Activated CD4-positive, alpha-beta T cell treated with anti-CD3 and anti-CD28 coated beads, Interleukin-2, amount 10 ng/mL, durations not matched to agents 7 days and 5 days (primary cell): ENCODE measurements around the gene SIL1. TPM values are rescaled to one million over a fixed set of nuclear protein-coding genes. Genes with fewer than 3 reads are reported as not detected.

Source experiments
- CTCF ChIA-PET: fragments of 350-600 bp; sonication (Branson Sonifier 250); formaldehyde crosslinking; loops from one replicate; lab custom pipeline; 2021; ENCODE audit warnings: antibody characterized with exemption; lab: Charles Lee
- POLR2A ChIA-PET: fragments of 350-600 bp; sonication (Branson Sonifier 250); formaldehyde crosslinking; loops from one replicate; lab custom pipeline; 2021; ENCODE audit warnings: antibody characterized with exemption; lab: Charles Lee
- DNase-seq: peaks from one replicate; pipeline ENCODE4 v3.0.0-alpha.2; 2020
- H3K27ac Mint-ChIP-seq: one replicate; pipeline ENCODE4 v1.8.0; 2021; ENCODE audit warnings: mild to moderate bottlenecking, moderate library complexity, mixed read lengths
- H3K27me3 Mint-ChIP-seq: one replicate; pipeline ENCODE4 v1.8.0; 2021; ENCODE audit warnings: mixed read lengths
- H3K36me3 Mint-ChIP-seq: one replicate; pipeline ENCODE4 v1.8.0; 2021; ENCODE audit warnings: low read depth, mixed read lengths
- H3K4me1 Mint-ChIP-seq: one replicate; pipeline ENCODE4 v1.8.0; 2021; ENCODE audit warnings: mixed read lengths
- H3K4me3 Mint-ChIP-seq: one replicate; pipeline ENCODE4 v1.8.0; 2021; ENCODE audit warnings: mild to moderate bottlenecking, moderate library complexity, mixed read lengths
- H3K9me3 Mint-ChIP-seq: one replicate; pipeline ENCODE4 v1.8.0; 2021; ENCODE audit warnings: mixed read lengths
- total RNA-seq, 2 experiments: library from RNA; stranded (reverse); gene quantifications; one replicate each; pipeline ENCODE4 v1.2.3, GENCODE V29; 2021

SIL1 gene
- total RNA-seq, 2 experiments from 2014 or later: 9.4 to 9.7 TPM

- no peak overlapping the region for H3K4me3 Mint-ChIP-seq
- no peak for DNase-seq
- peaks cover 47% of the 10 kb centered on the region for H3K4me1 Mint-ChIP-seq
- peaks cover 2% of the 10 kb centered on the region for H3K27me3 Mint-ChIP-seq
- CTCF ChIA-PET: interaction anchor here (0.6 kb wide), 1 partner anchor 795 kb away, joined by 4 read pairs; no protein-coding TSS in a partner anchor
- no peaks in the 10 kb centered on the region for H3K36me3 Mint-ChIP-seq
- no peak overlapping the region for H3K27ac Mint-ChIP-seq
- POLR2A ChIA-PET: no interaction called here
- H3K9me3 Mint-ChIP-seq: no peaks in the 10 kb centered on the region
These were observed 217.0 kb downstream of the SIL1 start for GRCh38 chr5:138981131-138981530.

DNA sequence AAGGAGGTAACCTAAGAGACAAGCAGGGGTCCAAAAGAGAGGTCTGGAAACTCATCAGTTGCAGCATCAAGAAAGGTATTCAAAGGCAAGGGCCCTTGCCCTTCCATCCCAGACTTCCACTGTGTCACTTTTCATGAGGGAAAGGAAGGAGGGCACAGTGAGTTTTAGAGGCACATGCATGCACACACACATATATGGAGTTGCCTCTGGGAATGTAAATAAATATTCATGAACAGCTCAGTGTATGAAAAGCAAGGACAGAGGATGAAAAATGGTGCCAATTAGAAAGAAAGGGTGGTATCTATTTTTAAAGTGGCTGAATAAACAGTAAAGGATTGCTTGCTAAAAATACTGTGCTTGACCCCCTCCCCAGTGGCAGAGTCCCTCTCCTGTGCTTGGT, 217.7 kb downstream of the SIL1 start:
- no peaks in the 10 kb centered on the region for H3K9me3 Mint-ChIP-seq
- peaks cover 46% of the 10 kb centered on the region for H3K4me1 Mint-ChIP-seq
- H3K36me3 Mint-ChIP-seq: no peaks in the 10 kb centered on the region
- no peak for DNase-seq
- ChIA-PET POLR2A (no interaction called here), CTCF (interaction anchor here (0.6 kb wide), 1 partner anchor 796 kb away, joined by 4 read pairs; no protein-coding TSS in a partner anchor)
- H3K27ac Mint-ChIP-seq: peak overlapping the region; percentile 73
- peak overlapping the region; percentile 2 for H3K4me3 Mint-ChIP-seq
- H3K27me3 Mint-ChIP-seq: peaks cover 2% of the 10 kb centered on the region

DNA sequence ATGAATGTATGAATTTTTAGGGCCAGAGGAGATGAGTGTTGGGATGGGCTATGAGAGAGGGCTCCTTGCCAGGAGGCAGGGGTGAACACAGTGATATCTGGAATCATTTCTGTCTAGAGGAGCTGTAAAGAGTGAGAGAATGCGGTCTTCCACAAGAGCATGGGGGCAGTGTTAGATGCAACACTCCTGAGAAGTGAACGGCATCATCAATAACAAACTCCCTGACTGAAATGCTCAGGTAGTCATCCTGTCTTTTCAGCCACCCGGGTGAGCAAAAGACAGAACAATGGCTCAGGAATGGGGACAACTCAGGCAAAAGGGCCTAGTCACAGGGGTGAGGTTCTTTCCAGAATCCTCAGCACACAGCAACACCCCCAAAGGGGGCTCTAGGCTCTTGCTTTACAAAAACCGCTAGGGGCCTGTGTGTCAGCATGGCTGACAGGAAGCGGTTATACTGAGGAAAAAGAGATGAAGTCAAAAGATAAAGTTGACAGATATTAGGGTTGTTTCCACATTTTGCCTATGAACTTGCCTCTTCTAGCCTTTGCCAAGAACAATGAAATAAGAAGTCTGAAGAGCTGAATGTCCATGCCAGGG, 218.4 kb downstream of the SIL1 start:
- Mint-ChIP-seq H3K27ac (peak overlapping the region; percentile 80), H3K4me3 (peak overlapping the region; percentile 2)
- CTCF ChIA-PET: no interaction called here

GRCh38 chr5:138978581-138978980, 219.6 kb downstream of the SIL1 start:
- Mint-ChIP-seq H3K27me3 (peaks cover 2% of the 10 kb centered on the region), H3K4me1 (peaks cover 37% of the 10 kb centered on the region), H3K36me3 (no peaks in the 10 kb centered on the region), H3K27ac (no peak overlapping the region), H3K9me3 (no peaks in the 10 kb centered on the region), H3K4me3 (no peak overlapping the region)
- DNase-seq: no peak
- POLR2A ChIA-PET: no interaction called here
- CTCF ChIA-PET: interaction anchor here (0.6 to 1.8 kb wide), 2 partner anchors 9 to 42 kb away, joined by 5 read pairs; no protein-coding TSS in a partner anchor

More for the DNA sequence above, 218.4 kb downstream of the SIL1 start:
- DNase-seq: peak; percentile 53
- H3K9me3 Mint-ChIP-seq: no peaks in the 10 kb centered on the region
- peaks cover 39% of the 10 kb centered on the region for H3K4me1 Mint-ChIP-seq
- POLR2A ChIA-PET: no interaction called here
- H3K36me3 Mint-ChIP-seq: no peaks in the 10 kb centered on the region
- H3K27me3 Mint-ChIP-seq: peaks cover 2% of the 10 kb centered on the region

GRCh38 chr5:138978080-138978479, 220.1 kb downstream of the SIL1 start:
- no peaks in the 10 kb centered on the region for H3K9me3 Mint-ChIP-seq
- H3K4me3 Mint-ChIP-seq: no peak overlapping the region
- H3K27ac Mint-ChIP-seq: no peak overlapping the region
- CTCF ChIA-PET: interaction anchor here (0.6 to 1.8 kb wide), 2 partner anchors 9 to 42 kb away, joined by 5 read pairs; no protein-coding TSS in a partner anchor
- POLR2A ChIA-PET: no interaction called here
- peaks cover 37% of the 10 kb centered on the region for H3K4me1 Mint-ChIP-seq
- H3K36me3 Mint-ChIP-seq: no peaks in the 10 kb centered on the region
- peaks cover 2% of the 10 kb centered on the region for H3K27me3 Mint-ChIP-seq
- DNase-seq: no peak

GRCh38 chr5:138975098-138975847, 222.9 kb downstream of the SIL1 start:
- DNase-seq: no peak
- ChIA-PET CTCF (interaction anchor here (0.6 to 1.6 kb wide), 2 partner anchors 11 to 176 kb away, joined by 3 read pairs; no protein-coding TSS in a partner anchor), POLR2A (no interaction called here)
- H3K4me1 Mint-ChIP-seq: peaks cover 17% of the 10 kb centered on the region
- H3K27ac Mint-ChIP-seq: no peak overlapping the region
- no peak overlapping the region for H3K4me3 Mint-ChIP-seq
- no peaks in the 10 kb centered on the region for H3K27me3 Mint-ChIP-seq
- no peaks in the 10 kb centered on the region for H3K9me3 Mint-ChIP-seq
- no peaks in the 10 kb centered on the region for H3K36me3 Mint-ChIP-seq

- no peaks in the 10 kb centered on the region for H3K27me3 Mint-ChIP-seq
- ChIA-PET CTCF (no interaction called here), POLR2A (no interaction called here)
- no peaks in the 10 kb centered on the region for H3K36me3 Mint-ChIP-seq
- H3K9me3 Mint-ChIP-seq: no peaks in the 10 kb centered on the region
- H3K27ac Mint-ChIP-seq: no peak overlapping the region
- H3K4me3 Mint-ChIP-seq: no peak overlapping the region
- peaks cover 8% of the 10 kb centered on the region for H3K4me1 Mint-ChIP-seq
- no peak for DNase-seq
These were observed 223.7 kb downstream of the SIL1 start for GRCh38 chr5:138974227-138975063.

GRCh38 chr5:138972836-138973235, 225.3 kb downstream of the SIL1 start:
- ChIA-PET CTCF (interaction anchor here (1.1 to 2.2 kb wide), 2 partner anchors 9 to 18 kb away, joined by 3 to 8 read pairs; no protein-coding TSS in a partner anchor), POLR2A (no interaction called here)
- no peak overlapping the region for H3K27ac Mint-ChIP-seq
- no peak for DNase-seq
- H3K9me3 Mint-ChIP-seq: no peaks in the 10 kb centered on the region
- no peaks in the 10 kb centered on the region for H3K36me3 Mint-ChIP-seq
- H3K27me3 Mint-ChIP-seq: peaks cover 2% of the 10 kb centered on the region
- no peak overlapping the region for H3K4me3 Mint-ChIP-seq
- no peaks in the 10 kb centered on the region for H3K4me1 Mint-ChIP-seq

GRCh38 chr5:138972230-138972629, 225.9 kb downstream of the SIL1 start:
- no peaks in the 10 kb centered on the region for H3K4me1 Mint-ChIP-seq
- CTCF ChIA-PET: interaction anchor here (0.9 to 2.2 kb wide), 4 partner anchors 8 to 59 kb away, joined by 3 to 8 read pairs (median 4); no protein-coding TSS in a partner anchor

DNA sequence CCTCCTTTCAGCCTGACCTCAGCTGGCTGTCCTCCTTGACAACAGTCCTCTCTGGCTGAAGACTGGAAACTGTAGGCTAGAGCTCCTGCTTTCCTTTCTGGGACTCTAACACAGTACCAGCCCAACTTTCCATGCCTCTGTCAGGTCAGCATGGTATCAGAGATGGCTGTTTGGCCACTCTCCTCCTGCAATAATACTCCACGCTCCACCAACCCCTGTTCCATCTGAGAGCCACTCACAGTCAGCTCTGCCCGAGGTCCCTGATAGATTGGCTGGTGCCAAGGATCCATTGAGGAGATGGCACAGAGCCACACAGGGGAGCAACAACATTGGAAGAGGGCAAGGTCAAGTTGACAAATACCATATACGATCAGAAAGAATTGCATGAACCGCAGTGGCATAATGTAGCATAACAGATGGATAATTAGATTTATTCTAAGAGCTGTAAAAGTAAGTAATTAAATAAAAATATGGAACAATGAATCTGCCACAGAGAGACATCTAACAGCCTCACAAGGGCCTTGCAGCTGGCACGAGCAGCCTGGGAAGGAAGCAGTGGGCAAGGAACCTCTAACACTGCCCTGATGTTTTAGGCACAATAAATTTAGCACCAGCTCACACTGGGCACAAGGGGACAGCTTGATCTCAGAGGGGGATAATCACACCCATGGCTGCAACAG, 228.7 kb downstream of the SIL1 start:
- no peak overlapping the region for H3K27ac Mint-ChIP-seq
- POLR2A ChIA-PET: no interaction called here
- H3K9me3 Mint-ChIP-seq: no peaks in the 10 kb centered on the region
- H3K27me3 Mint-ChIP-seq: peaks cover 2% of the 10 kb centered on the region
- no peaks in the 10 kb centered on the region for H3K36me3 Mint-ChIP-seq
- no peaks in the 10 kb centered on the region for H3K4me1 Mint-ChIP-seq
- DNase-seq: no peak
- no peak overlapping the region for H3K4me3 Mint-ChIP-seq
- CTCF ChIA-PET: interaction anchor here (1.1 kb wide), 1 partner anchor 9 kb away, joined by 5 read pairs; no protein-coding TSS in a partner anchor

More at GRCh38 chr5:138972230-138972629, 225.9 kb downstream of the SIL1 start:
- Mint-ChIP-seq H3K27me3 (peaks cover 2% of the 10 kb centered on the region), H3K27ac (no peak overlapping the region), H3K9me3 (no peaks in the 10 kb centered on the region), H3K36me3 (no peaks in the 10 kb centered on the region), H3K4me3 (no peak overlapping the region)
- no peak for DNase-seq
- POLR2A ChIA-PET: no interaction called here

DNA sequence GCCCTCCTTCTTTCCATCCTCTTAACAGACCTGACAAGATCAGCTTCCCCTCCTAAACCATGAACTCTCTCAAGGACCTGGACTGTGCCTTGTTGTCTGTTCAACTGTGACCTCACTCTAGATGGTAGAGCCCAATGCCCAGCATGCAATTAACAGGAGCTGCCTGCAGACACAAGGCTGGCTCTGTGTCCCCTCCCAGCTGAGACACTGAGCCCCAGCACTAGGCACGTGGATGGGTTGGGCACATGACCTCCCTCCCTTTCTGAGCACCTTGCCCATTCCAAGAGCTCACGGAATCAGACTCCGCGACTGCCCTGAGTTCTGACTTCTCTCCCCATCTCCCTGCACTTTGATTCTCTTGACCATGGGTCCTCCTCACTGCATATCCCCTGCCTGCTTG, 229.6 kb downstream of the SIL1 start:
- Mint-ChIP-seq H3K36me3 (no peaks in the 10 kb centered on the region), H3K4me1 (no peaks in the 10 kb centered on the region), H3K27ac (no peak overlapping the region), H3K27me3 (peaks cover 2% of the 10 kb centered on the region), H3K4me3 (no peak overlapping the region), H3K9me3 (no peaks in the 10 kb centered on the region)
- CTCF ChIA-PET: interaction anchor here (0.6 to 1.1 kb wide), 2 partner anchors 9 to 33 kb away, joined by 3 to 5 read pairs; no protein-coding TSS in a partner anchor
- POLR2A ChIA-PET: no interaction called here
- no peak for DNase-seq
